GM12875 (cell line): Measurements from ENCODE around the gene GPR183.

Experiments used
- H3K4me3 ChIP-seq: one replicate; pipeline ENCODE4 v1.5.1; 2011; ENCODE audit warnings: low read depth, low read length, control low read depth
- TF ChIP-seq, protein P1 (sequence below): IDR thresholded peaks from 2 replicates; pipeline ENCODE4 v1.5.1; 2011; ENCODE audit warnings: low read depth, mild to moderate bottlenecking, control low read depth, inconsistent platforms, low read length, moderate library complexity, borderline replicate concordance; ENCODE audit not compliant: insufficient read depth

GPR183 gene

DNA sequence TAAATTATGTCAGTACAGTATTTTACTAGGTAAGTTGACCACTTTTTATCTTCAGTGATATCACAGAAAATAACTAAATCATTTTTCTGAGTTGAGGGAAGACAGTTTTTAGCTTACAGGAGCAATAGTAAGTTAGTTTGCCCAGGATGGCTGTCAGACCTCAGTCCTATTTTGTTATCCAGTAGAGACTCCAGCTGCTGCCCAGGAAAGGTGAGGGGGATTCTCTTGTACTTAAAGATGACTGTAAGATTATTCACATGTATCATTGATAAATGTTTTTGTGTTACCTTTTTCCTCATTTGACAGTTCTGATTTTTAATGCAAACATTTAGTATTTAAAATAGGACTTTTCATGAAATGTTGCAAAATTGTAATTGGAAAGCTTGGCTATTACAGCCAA is 14.5 kb upstream of the GPR183 start:
- no peak overlapping the region for H3K4me3 ChIP-seq
- TF ChIP-seq, protein P1, sequence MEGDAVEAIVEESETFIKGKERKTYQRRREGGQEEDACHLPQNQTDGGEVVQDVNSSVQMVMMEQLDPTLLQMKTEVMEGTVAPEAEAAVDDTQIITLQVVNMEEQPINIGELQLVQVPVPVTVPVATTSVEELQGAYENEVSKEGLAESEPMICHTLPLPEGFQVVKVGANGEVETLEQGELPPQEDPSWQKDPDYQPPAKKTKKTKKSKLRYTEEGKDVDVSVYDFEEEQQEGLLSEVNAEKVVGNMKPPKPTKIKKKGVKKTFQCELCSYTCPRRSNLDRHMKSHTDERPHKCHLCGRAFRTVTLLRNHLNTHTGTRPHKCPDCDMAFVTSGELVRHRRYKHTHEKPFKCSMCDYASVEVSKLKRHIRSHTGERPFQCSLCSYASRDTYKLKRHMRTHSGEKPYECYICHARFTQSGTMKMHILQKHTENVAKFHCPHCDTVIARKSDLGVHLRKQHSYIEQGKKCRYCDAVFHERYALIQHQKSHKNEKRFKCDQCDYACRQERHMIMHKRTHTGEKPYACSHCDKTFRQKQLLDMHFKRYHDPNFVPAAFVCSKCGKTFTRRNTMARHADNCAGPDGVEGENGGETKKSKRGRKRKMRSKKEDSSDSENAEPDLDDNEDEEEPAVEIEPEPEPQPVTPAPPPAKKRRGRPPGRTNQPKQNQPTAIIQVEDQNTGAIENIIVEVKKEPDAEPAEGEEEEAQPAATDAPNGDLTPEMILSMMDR: no peak

GRCh38 chr13:99320693-99321481 is 13.7 kb upstream of the GPR183 start:
- no peak overlapping the region for H3K4me3 ChIP-seq
- TF ChIP-seq, protein P1: no peak

GRCh38 chr13:99316657-99317256 is 9.6 kb upstream of the GPR183 start:
- no peak overlapping the region for H3K4me3 ChIP-seq
- TF ChIP-seq, protein P1: no peak

DNA sequence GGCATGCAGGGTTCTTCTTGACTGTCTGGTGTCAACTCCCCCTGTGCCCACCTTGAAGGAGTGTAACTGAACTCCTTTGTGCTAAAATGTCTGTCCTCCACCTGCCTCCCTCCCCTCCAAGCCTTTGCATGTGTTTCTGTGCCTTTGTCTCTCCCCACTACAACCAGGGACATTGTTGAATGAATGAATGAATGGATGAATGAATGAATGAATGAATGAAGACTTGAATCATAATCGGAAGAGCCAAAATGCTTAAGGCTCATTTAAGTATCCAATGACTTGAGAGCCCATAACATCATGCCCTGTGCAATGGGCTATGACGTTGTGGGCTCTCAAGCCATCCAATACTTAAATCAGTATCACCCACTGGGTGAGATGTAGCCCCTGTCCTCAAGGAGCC is 9.0 kb upstream of the GPR183 start:
- TF ChIP-seq, protein P1: no peak
- H3K4me3 ChIP-seq: no peak overlapping the region

DNA sequence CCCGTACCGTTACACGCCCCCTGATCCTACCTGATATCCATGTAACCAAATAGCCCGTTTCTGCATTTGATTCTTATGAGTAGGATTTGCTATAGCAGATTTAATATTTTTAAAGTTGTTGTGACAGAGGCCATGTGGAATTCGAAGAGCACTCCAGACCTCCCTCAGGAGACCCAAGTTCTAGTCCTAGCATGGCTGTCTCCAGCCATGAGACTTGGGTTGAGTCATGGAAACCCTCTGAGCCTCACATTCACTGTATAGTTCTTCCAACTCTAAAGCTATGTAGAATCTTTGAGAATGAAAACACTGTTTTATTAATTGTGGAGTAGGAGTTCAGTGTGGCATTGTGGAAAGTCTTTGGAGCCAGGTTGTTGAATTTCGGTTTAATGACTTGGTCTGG is 8.0 kb upstream of the GPR183 start:
- no peak overlapping the region for H3K4me3 ChIP-seq
- TF ChIP-seq, protein P1: no peak

GRCh38 chr13:99314640-99315176 is 7.5 kb upstream of the GPR183 start:
- TF ChIP-seq, protein P1: no peak
- no peak overlapping the region for H3K4me3 ChIP-seq

DNA sequence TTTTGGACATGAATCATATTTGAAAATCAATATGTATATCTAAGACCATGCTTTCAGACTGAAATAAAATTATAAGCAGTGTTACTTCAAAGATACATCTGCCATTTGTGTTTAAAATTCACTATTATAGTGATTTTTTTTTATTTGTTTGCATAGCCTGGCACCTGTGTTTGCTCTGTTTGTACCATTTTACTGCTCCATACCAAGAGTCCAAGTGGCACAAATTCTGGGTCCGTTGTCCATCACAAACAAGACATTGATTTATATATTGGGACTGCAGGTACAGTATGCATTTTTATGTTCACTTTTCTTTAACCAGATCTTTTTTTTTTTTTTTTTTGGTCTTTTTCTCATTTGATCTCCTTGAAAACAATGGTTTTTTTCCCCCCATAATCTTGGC is 6.7 kb upstream of the GPR183 start:
- TF ChIP-seq, protein P1: no peak

More for the DNA sequence above, 6.7 kb upstream of the GPR183 start:
- H3K4me3 ChIP-seq: no peak overlapping the region
